ENCODE results near the gene LMBR1L.

The LMBR1L gene

GRCh38 chr12:49055978-49056754, 54.5 kb downstream of the LMBR1L start (continued):
- no peak for TF ChIP-seq TSHZ2 (CRISPR knock-in tag; IDR thresholded peaks at IDR 0.05)
- no peak for TF ChIP-seq TOX (CRISPR knock-in tag; IDR thresholded peaks at IDR 0.05; ENCODE audit: borderline replicate concordance)
- no peak for TF ChIP-seq PATZ1 (CRISPR knock-in tag; IDR thresholded peaks at IDR 0.05; ENCODE audit: borderline replicate concordance)
- TF ChIP-seq TCF4 (CRISPR knock-in tag; IDR thresholded peaks at IDR 0.05; ENCODE audit: borderline replicate concordance) = no peak
- TF ChIP-seq CREB5 (CRISPR knock-in tag; IDR thresholded peaks at IDR 0.05; ENCODE audit: low read depth) = no peak
- TF ChIP-seq RARB (CRISPR knock-in tag; IDR thresholded peaks at IDR 0.05) = no peak
- TF ChIP-seq OSR1 (CRISPR knock-in tag; IDR thresholded peaks at IDR 0.05) = no peak
- no peak for TF ChIP-seq ZNF70 (CRISPR knock-in tag; IDR thresholded peaks at IDR 0.05)

GRCh38 chr12:49055092-49055491, 55.6 kb downstream of the LMBR1L start:
- TF ChIP-seq PPARA (CRISPR knock-in tag; IDR thresholded peaks at IDR 0.05; ENCODE audit: borderline replicate concordance) (no peak), TSHZ2 (CRISPR knock-in tag; IDR thresholded peaks at IDR 0.05) (no peak), ZC3H10 (CRISPR knock-in tag; IDR thresholded peaks at IDR 0.05) (no peak), ZFP30 (CRISPR knock-in tag; IDR thresholded peaks at IDR 0.05) (no peak), BACH2 (CRISPR knock-in tag; IDR thresholded peaks at IDR 0.05; ENCODE audit: borderline replicate concordance) (no peak), CSDC2 (CRISPR knock-in tag; IDR thresholded peaks at IDR 0.05) (no peak), POU6F1 (CRISPR knock-in tag; IDR thresholded peaks at IDR 0.05; ENCODE audit: borderline replicate concordance, low read depth) (no peak), CREB5 (CRISPR knock-in tag; IDR thresholded peaks at IDR 0.05; ENCODE audit: low read depth) (no peak), ISL1 (CRISPR knock-in tag; IDR thresholded peaks at IDR 0.05) (no peak), TOX (CRISPR knock-in tag; IDR thresholded peaks at IDR 0.05; ENCODE audit: borderline replicate concordance) (no peak), ZNF8 (CRISPR knock-in tag; IDR thresholded peaks at IDR 0.05) (no peak), ZFP3 (CRISPR knock-in tag; IDR thresholded peaks at IDR 0.05) (no peak), TCF4 (CRISPR knock-in tag; IDR thresholded peaks at IDR 0.05; ENCODE audit: borderline replicate concordance) (no peak)
- no peak for ATAC-seq

Data from SK-N-SH treated with all-trans-retinoic acid at 6 μM for 48 hours (cell line).